HG03097 (cell line): Measurements from ENCODE around the gene YPEL3.
"Not testable (repeated sequence)": the region's sequence is repeated elsewhere in the genome, so short reads cannot be mapped to it uniquely, and the experiment has no call there.

Experiments used
- ATAC-seq: cut with Tn5 transposase; IDR thresholded peaks from one replicate; pipeline ENCODE4 v1.9.1; 2021; ENCODE audit not compliant: unreplicated experiment, low FRiP score

The YPEL3 gene

GRCh38 chr16:30119428-30119827 lies 23.4 kb upstream of the YPEL3 start:
- no peak for ATAC-seq

GRCh38 chr16:30117768-30118167 lies 21.8 kb upstream of the YPEL3 start:
- no peak for ATAC-seq

GRCh38 chr16:30116291-30117207 lies 20.5 kb upstream of the YPEL3 start:
- ATAC-seq, result no peak

GRCh38 chr16:30115238-30115637 lies 19.2 kb upstream of the YPEL3 start:
- ATAC-seq, result no peak

- not testable (repeated sequence) for ATAC-seq
Measured at GRCh38 chr16:30114833-30115232, 18.8 kb upstream of the YPEL3 start.

DNA sequence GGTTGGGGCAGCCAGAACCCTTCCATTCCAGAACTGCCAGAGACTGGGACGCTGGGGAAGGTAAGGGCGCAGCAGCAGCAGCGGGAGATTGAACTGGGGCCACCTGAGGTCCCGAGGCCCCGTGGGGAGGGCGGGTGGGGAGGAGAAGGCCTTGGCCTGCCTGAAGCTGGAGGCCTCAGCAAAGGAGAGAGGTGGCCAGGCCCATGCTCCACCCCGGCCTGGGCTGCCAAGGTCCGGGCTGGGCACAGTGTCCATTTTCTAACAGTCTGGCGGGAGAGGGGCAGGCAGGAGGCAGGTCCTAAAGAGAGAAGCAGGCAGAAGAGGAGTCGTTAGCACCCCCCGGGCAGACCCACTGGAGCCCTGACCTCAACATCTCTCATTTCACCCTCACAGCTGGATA lies 18.4 kb upstream of the YPEL3 start:
- ATAC-seq, result no peak

DNA sequence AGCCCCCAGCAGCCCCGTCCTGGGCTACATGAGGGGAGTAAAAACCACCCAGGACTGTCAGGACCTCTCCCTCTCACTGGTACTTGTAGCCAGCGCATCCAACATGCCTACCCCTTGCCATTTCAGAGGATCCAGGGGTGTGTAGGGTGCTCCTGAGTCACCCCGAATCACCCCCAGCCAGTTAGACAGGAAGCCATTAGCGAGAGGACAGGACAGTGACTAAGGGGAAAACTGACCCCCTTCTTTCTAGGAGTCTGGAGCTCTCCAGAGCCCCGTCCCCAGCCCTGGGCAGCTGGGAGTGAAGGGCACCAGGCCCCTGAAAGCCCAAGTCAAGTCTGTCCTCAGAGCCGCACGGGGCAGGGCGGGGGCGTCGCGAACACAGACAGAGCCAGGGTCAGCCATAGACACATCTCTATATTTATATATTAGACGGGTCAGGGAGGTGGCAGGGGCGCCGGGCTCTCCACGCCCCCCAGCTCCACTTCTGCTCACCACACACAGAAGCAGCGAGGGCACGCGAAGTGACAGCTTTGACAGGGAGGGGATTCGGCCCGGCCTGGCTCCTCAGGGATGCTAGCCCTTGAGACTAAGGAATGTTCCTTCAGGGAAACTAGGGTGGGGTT lies 17.8 kb upstream of the YPEL3 start:
- ATAC-seq, result no peak

GRCh38 chr16:30113031-30113710 lies 17.2 kb upstream of the YPEL3 start, which contains the start of gene GDPD3:
Gene GDPD3 (minus strand): TSS chr16:30113537. CDS start chr16:30113478, 59 bp downstream.
- ATAC-seq, result no peak

DNA sequence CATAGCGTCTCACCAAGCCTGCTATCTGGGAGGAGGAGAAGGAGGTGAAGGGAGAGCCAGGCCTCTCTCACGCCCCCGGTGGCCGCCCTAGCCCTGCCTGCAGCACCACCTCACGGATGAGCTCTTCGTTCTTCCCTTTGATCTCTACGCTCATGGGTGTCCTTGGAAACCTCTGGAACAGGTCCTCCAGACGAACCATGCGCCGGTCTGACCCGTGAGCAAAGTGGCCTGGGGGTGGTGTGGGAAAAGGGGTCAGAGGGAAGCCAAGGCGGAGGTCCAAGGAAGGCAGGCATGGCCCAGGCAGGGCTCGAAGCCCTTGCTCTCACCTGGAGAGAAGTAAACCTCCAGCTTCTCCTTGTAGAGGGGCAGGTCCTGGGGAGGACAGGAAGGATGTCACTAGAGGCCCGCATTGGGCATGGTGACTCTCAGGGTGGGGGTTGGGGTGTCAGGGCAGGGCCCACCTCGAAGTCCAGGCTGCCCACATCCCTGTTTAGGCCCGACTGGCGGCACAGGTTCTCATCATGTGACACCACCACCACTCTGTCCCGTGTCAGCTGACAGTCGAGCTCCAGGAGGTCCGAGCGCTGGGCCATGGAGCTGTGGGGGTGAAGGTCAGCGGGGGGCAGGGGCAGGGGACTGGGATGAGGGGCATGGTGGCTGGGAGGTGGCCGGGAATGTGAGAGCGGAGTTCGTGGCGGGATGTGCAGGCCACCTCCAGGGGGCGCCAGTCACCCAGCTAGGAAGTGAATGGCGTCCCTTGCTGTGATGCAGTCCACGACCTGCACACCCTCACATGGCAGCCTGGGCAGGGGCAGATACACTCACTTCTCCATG lies 16.4 kb upstream of the YPEL3 start:
- ATAC-seq, result no peak

DNA sequence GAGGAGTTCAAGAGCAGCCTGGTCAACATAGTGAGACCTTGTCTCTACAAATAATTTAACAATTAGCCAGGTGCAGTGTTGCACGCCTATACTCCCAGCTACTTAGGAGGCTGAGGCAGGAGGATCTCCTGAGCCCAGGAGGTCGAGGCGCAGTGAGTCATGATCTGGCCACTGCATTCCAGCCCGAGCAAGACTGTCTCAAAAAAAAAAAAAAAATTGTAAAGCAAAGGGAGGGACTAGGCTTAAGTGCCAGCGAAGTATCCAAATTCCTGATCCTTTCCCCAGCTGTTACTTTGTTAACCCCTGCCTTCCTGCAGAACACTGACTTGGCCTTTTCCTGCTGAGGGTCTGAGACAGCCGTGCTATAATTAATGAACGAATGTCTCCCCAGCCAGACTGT lies 14.6 kb upstream of the YPEL3 start:
- ATAC-seq, result no peak

DNA sequence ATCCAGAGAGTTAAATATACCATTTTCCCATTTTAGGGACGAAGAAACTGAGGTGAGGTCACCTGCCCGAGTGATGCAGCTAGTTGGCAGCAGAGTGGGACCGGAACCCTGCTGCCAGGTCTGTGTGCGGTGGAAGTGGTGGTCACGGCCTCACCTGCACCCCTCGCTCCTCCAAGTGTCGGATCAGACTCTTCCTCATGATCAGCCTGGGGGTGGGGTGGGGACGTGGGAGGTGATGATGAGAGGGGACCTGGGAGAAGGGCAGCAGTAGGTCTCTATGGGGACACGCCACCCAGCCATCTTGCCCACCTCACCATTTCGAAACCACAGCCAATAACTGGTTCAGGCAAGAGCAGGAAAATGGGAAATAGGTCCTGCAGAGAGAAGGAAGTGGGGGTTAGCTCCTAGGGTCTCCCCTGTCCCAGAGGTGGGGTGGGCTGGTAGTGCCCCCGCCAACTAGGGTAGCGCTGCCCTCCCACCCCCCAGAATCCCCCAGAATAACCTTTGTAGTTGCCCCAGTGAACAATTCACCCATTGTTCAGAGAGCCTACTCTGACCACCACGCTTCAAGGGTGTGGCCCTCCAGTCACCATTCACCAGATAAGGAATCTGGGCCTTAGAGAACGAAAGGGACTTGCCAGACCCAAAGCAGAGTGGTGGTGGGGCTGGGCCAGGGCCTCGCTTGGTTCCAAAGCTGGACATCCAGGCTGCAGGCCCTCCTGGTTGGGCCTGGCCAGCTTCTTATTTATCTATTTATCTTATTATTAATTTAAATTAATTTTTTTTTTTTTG lies 12.2 kb upstream of the YPEL3 start:
- no peak for ATAC-seq

DNA sequence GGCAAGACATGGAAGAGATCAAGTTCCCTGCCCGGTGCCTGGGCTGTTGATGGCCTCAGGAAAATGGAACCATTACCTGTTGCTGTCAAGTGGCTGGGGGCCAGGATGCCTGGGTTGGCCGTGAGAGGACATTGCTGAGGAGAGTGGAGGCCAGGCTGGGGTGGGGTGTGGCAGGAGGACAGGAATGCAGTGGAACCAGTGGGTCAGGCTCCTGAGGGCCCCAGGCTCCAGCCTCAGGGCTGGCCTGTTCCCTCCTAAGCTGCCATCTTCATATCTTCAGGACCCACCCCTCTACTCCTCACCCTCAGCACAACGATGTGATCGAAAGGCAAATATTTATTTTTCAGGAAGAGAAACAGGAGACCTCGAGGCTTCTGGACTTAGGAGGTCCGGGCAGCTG lies 8.5 kb upstream of the YPEL3 start:
- ATAC-seq, result no peak

DNA sequence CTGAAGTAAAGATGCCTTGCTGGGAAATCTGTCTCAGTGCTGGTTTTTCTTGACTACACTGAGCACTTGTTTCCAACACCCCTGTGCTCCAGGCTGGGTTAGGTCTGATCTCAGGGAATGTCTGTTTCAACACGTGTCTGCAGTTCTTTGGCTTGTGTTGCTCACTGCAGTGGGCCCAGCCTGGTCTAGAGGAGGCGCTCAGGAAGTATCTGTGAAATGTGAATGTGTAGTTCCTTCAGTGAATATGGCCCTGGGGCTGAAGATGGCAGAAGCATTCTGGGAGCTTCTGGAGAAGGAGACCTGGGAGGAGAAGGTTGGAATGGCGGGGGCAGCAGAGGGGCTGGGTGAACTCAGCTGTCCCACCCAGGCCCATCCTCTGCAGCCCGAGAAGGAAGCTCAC lies 8.1 kb upstream of the YPEL3 start:
- no peak for ATAC-seq

DNA sequence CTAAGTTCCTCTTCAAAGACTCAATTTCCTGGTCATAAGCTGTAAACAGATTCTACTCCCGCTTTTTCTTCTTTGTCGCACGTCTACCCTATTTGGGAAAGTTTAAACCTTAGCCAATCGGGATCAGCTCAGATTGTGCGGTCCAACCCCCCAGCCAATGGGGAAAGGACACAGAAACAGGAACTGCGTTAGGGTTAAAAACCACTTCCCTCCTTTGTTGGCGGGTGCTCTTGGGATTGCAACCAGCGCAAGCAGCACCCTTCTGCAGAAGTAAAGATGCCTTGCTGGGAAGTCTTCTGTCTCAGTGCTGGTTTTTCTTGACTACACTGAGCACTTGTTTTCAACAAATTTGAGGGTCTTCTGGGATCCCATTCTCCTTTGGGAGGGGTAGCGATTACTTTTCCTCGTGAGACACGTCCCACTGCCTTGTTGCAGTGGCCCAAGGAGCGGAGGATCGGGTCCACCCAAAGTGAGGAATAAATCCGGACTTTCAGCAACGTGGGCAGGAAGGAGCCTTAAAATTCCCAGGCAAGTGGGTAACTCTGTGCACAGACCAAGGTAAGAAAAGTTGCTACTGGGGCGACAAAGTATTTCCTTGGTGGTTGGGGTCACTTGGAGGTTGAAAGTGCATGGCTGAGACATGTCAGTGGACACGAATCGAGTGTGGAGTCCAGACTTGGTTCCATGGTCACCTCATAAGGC lies 1.0 kb upstream of the YPEL3 start:
- no peak for ATAC-seq

- ATAC-seq, result no peak
Measured at GRCh38 chr16:30095166-30096078, 591 bp downstream of the YPEL3 start.

DNA sequence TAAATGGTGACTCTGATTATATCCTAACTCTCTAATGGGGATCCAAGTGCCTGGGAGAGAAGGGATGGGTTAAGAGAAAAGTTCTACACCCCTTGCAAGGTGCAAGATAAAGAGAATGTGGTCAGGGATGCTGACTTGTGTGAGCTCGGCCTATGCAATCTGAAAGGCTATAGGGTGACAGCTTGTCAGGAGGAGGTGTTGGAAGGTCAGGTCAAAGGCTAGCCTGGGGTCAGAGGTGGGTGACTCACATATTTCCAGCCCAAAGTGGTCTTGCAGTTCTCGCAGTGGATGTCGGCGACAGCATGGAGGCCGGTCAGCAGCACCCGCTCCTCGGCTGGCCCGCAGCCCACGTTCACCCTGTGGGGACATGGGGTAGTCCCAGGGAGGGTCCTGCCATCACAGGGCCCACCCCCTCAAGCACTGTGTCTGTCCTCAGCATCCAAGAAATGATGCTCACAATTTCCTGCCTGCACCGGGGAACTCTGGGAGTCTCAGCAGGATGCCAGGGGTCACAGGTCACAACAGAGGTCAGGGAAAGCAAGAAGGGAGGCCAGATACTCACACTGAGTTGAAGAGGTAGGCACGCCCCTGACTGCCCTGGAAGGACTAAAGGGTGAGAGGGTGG lies 1.4 kb downstream of the YPEL3 start:
- ATAC-seq, result no peak

- ATAC-seq, result peak; percentile 34
Measured at GRCh38 chr16:30092373-30093010, 3.5 kb downstream of the YPEL3 start.
